ENCODE measurements around the gene PCDHGC4.
A peak's percentile ranks its signal among the peaks of the same experiment; 100 is the strongest.

PCDHGC4 gene

GRCh38 chr5:141441571-141442170, 43.2 kb upstream of the PCDHGC4 start:
- no peak for TF ChIP-seq CTCF (IDR thresholded peaks at IDR 0.05; ENCODE audit: poor library complexity, severe bottlenecking)
- Histone ChIP-seq H3K27ac (ENCODE audit: poor library complexity, severe bottlenecking) (no peak overlapping the region), H3K4me3 (ENCODE audit: severe bottlenecking) (no peak overlapping the region), H3K4me1 (ENCODE audit: insufficient read depth, poor library complexity, severe bottlenecking) (no peaks in the 10 kb centered on the region), H3K9me3 (ENCODE audit: severe bottlenecking) (no peaks in the 10 kb centered on the region), H3K27me3 (ENCODE audit: insufficient read depth, poor library complexity, severe bottlenecking) (no peaks in the 10 kb centered on the region), H3K36me3 (ENCODE audit: low read depth) (no peaks in the 10 kb centered on the region)
- no peak for DNase-seq (ENCODE audit: low spot score)
- no peak for ATAC-seq (ENCODE audit: low read depth)

- DNase-seq (ENCODE audit: low spot score): no peak
- H3K36me3 ChIP-seq (ENCODE audit: low read depth): no peaks in the 10 kb centered on the region
- no peaks in the 10 kb centered on the region for H3K27me3 ChIP-seq (ENCODE audit: insufficient read depth, poor library complexity, severe bottlenecking)
- no peak for ATAC-seq (ENCODE audit: low read depth)
- no peaks in the 10 kb centered on the region for H3K9me3 ChIP-seq (ENCODE audit: severe bottlenecking)
- H3K4me1 ChIP-seq (ENCODE audit: insufficient read depth, poor library complexity, severe bottlenecking): no peaks in the 10 kb centered on the region
- no peak overlapping the region for H3K4me3 ChIP-seq (ENCODE audit: severe bottlenecking)
- no peak overlapping the region for H3K27ac ChIP-seq (ENCODE audit: poor library complexity, severe bottlenecking)
- TF ChIP-seq CTCF (IDR thresholded peaks at IDR 0.05; ENCODE audit: poor library complexity, severe bottlenecking): no peak
Observed at GRCh38 chr5:141465351-141465750, 19.5 kb upstream of the PCDHGC4 start.

- Histone ChIP-seq H3K4me1 (ENCODE audit: insufficient read depth, poor library complexity, severe bottlenecking) (no peaks in the 10 kb centered on the region), H3K4me3 (ENCODE audit: severe bottlenecking) (peak within 1 kb of the TSS; percentile 40), H3K27me3 (ENCODE audit: insufficient read depth, poor library complexity, severe bottlenecking) (no peaks in the 10 kb centered on the region), H3K9me3 (ENCODE audit: severe bottlenecking) (peaks cover 3% of the 10 kb centered on the region), H3K27ac (ENCODE audit: poor library complexity, severe bottlenecking) (peak within 1 kb of the TSS; percentile 55), H3K36me3 (ENCODE audit: low read depth) (0 out of 2 replicates have a peak, but pooled peaks cover 4% of the 10 kb centered on the region)
- TF ChIP-seq CTCF (IDR thresholded peaks at IDR 0.05; ENCODE audit: poor library complexity, severe bottlenecking): peak; percentile 86
- ATAC-seq (ENCODE audit: low read depth) (peak; percentile 96), DNase-seq (ENCODE audit: low spot score) (peak; percentile 95)
Observed at GRCh38 chr5:141475625-141476131, 9.2 kb upstream of the PCDHGC4 start, which contains the start of gene PCDHGC3. Gene PCDHGC3, plus strand, starts transcription at chr5:141475966. Its CDS starts 151 bp downstream, at chr5:141476117.

- no peak for TF ChIP-seq CTCF (IDR thresholded peaks at IDR 0.05; ENCODE audit: poor library complexity, severe bottlenecking)
- Histone ChIP-seq H3K4me1 (ENCODE audit: insufficient read depth, poor library complexity, severe bottlenecking) (no peaks in the 10 kb centered on the region), H3K36me3 (ENCODE audit: low read depth) (0 out of 2 replicates have a peak, but pooled peaks cover 4% of the 10 kb centered on the region), H3K4me3 (ENCODE audit: severe bottlenecking) (peak overlapping the region; percentile 40), H3K9me3 (ENCODE audit: severe bottlenecking) (peaks cover 3% of the 10 kb centered on the region), H3K27me3 (ENCODE audit: insufficient read depth, poor library complexity, severe bottlenecking) (no peaks in the 10 kb centered on the region), H3K27ac (ENCODE audit: poor library complexity, severe bottlenecking) (peak overlapping the region; percentile 55)
- peak; percentile 58 for ATAC-seq (ENCODE audit: low read depth)
- DNase-seq (ENCODE audit: low spot score): no peak
Observed at GRCh38 chr5:141476132-141476911, 8.5 kb upstream of the PCDHGC4 start.

Data from RWPE2 (cell line).